Keratinocyte (primary cell): Measurements from ENCODE around the gene PRR36. TPM values are rescaled to one million over a fixed set of nuclear protein-coding genes. Genes with fewer than 3 reads are reported as not detected.

Experiments
- DNase-seq: peaks from one replicate; pipeline ENCODE4 v3.0.0-alpha.2; 2011; ENCODE audit warnings: low read depth, missing footprints, low spot score
- FAIRE-seq: peaks from 2 replicates; lab custom pipeline; 2011; peaks lifted over from hg19 to GRCh38; lab: Jason Lieb, UNC
- H2AFZ ChIP-seq: 2 replicates; pipeline ENCODE4 v1.6.0; 2012; ENCODE audit warnings: low read length, control low read depth, inconsistent platforms; ENCODE audit not compliant: control insufficient read depth
- H3K27ac ChIP-seq: 2 replicates; pipeline ENCODE4 v1.5.1; 2011; ENCODE audit warnings: low read length; ENCODE audit not compliant: control insufficient read depth, insufficient read depth
- H3K27me3 ChIP-seq: 3 replicates; pipeline ENCODE4 v1.6.0; 2011; ENCODE audit warnings: low read length; ENCODE audit not compliant: control insufficient read depth, insufficient read depth; ENCODE audit errors: extremely low read depth
- H3K36me3 ChIP-seq, 2 experiments: 2 replicates in 1 of 2; 3 replicates in 1 of 2; pipeline ENCODE4 v1.5.1; 2011; ENCODE audit warnings: low read length in 2 of 2, mild to moderate bottlenecking in 1 of 2; ENCODE audit not compliant: control insufficient read depth in 2 of 2, insufficient read depth in 2 of 2; ENCODE audit errors: extremely low read depth in 1 of 2
- H3K4me1 ChIP-seq: 3 replicates; pipeline ENCODE4 v1.5.1; 2011; ENCODE audit warnings: low read length; ENCODE audit not compliant: control insufficient read depth, insufficient read depth; ENCODE audit errors: extremely low read depth
- H3K4me2 ChIP-seq: 3 replicates; pipeline ENCODE4 v1.6.0; 2011; ENCODE audit warnings: low read depth, low read length; ENCODE audit not compliant: control insufficient read depth, insufficient read depth; ENCODE audit errors: extremely low read depth
- H3K4me3 ChIP-seq, 3 experiments: fragments of 200-600 bp in 1 of 3; sonication (generic) in 1 of 3; 2 replicates in 2 of 3; 3 replicates in 1 of 3; pipeline ENCODE4 v1.5.1; 2011 to 2016; ENCODE audit warnings: low read length in 3 of 3, mild to moderate bottlenecking in 3 of 3, control low read depth in 2 of 3, inconsistent platforms in 1 of 3, low read depth in 1 of 3, mixed read lengths in 1 of 3, mixed run types in 1 of 3, moderate library complexity in 1 of 3; ENCODE audit not compliant: control insufficient read depth in 2 of 3, insufficient read depth in 2 of 3; ENCODE audit errors: extremely low read depth in 1 of 3
- H3K79me2 ChIP-seq: 2 replicates; pipeline ENCODE4 v1.6.0; 2012; ENCODE audit warnings: low read length; ENCODE audit not compliant: control insufficient read depth, insufficient read depth
- H3K9ac ChIP-seq: 3 replicates; pipeline ENCODE4 v1.6.0; 2011; ENCODE audit warnings: low read length; ENCODE audit not compliant: control insufficient read depth, insufficient read depth; ENCODE audit errors: extremely low read depth
- H3K9me1 ChIP-seq: 3 replicates; pipeline ENCODE4 v1.6.0; 2011; ENCODE audit warnings: low read length; ENCODE audit not compliant: control insufficient read depth, insufficient read depth; ENCODE audit errors: extremely low read depth
- H3K9me3 ChIP-seq: 2 replicates; pipeline ENCODE4 v1.5.1; 2012; ENCODE audit warnings: low read depth, low read length; ENCODE audit not compliant: control insufficient read depth
- H4K20me1 ChIP-seq: 3 replicates; pipeline ENCODE4 v1.6.0; 2011; ENCODE audit warnings: low read length; ENCODE audit not compliant: control insufficient read depth, insufficient read depth; ENCODE audit errors: extremely low read depth
- EZH2 ChIP-seq: IDR thresholded peaks from one replicate; pipeline ENCODE4 v1.6.1; 2012; ENCODE audit warnings: inconsistent platforms, mild to moderate bottlenecking, low read length, moderate library complexity
- dilution Hi-C: fragments of 300-500 bp; cut with MboI; formaldehyde crosslinking; loops from one replicate; pipeline ENCODE4 v1.7.0; 2020; ENCODE audit warnings: low sequenced_read_pairs; ENCODE audit not compliant: extremely low pct_ligation_motif_present
- polyA plus RNA-seq, 5 experiments: library from polyadenylated mRNA; depleted of rRNA in 3 of 5; stranded (reverse) in 3 of 5; stranded (forward) in 1 of 5; unstranded in 1 of 5; fragments of >200 nt; gene quantifications; 1 replicate in 1 of 5; 2 replicates in 3 of 5; 3 replicates in 1 of 5; pipeline versions ENCODE4 v1.2.1 to v1.2.3, GENCODE V29; 2011 to 2012; ENCODE audit warnings: missing spikeins in 2 of 5, low read depth in 1 of 5, low replicate concordance in 1 of 5
- TF ChIP-seq, protein P1 (sequence below), 3 experiments: IDR thresholded peaks in 1 of 3; conservative IDR thresholded peaks in 1 of 3; optimal IDR thresholded peaks in 1 of 3; 2 replicates in 2 of 3; 3 replicates in 1 of 3; pipeline versions ENCODE3 to v1.5.1; 2011; ENCODE audit warnings: low read length in 3 of 3, mild to moderate bottlenecking in 3 of 3, moderate library complexity in 2 of 3, control low read depth in 1 of 3, inconsistent platforms in 1 of 3; ENCODE audit not compliant: insufficient read depth in 2 of 3; ENCODE audit errors: extremely low read depth in 1 of 3

Gene PRR36
- polyA plus RNA-seq, 1 donor (not counting 4 experiments of a cell fraction or from before 2014, with no cell fraction given), result not detected

DNA sequence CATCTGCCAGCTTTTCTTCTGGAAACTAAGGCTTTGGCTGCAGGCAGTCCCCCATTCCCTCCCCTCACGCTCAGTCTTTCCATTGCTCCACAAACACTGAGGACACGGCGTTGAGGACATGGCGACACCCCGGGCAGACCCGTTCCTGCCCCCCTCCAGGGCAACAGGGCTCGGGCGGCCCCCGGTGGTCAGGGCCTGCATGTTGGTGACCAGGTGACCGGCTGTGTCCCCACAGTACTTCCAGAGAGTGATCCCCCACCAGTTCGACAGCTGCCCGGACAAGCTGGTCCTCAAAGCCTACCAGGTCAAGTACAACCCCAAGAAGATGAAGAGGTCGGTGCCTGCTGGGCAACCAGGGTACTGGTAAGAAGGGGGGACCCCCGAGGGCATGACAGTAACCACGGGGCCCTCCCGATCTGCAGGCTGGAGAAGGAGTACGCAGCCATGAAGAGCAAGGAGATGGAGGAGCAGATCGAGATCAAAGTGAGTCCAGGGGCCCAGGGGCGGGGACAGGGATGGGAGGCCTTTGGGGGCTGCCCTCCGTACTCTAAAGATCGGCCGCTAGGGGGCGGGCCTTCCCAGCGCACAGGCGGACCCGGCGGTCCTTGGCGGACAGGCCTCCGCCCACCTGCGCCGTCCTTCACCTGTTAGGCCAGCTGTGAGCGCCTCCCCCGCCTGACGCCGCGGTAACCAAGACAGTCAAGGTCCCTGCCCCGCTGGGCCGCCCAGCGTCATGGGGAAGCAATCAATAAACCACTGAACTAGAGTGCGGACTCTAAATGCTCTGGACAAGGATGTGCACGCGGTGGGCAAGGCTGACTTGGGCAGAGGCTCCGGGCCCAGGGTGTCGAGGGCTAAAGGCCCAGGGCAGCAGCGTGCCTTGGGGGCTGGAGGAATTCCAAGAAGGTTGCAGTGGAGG lies 21.1 kb downstream of the PRR36 start:
- peaks cover 0 to 2% of the 10 kb centered on the region in 2 experiments for H3K36me3 ChIP-seq
- peaks cover 10% of the 10 kb centered on the region for H3K4me1 ChIP-seq
- DNase-seq, result no peak
- no peak overlapping the region for H3K9ac ChIP-seq
- TF ChIP-seq, protein P1, sequence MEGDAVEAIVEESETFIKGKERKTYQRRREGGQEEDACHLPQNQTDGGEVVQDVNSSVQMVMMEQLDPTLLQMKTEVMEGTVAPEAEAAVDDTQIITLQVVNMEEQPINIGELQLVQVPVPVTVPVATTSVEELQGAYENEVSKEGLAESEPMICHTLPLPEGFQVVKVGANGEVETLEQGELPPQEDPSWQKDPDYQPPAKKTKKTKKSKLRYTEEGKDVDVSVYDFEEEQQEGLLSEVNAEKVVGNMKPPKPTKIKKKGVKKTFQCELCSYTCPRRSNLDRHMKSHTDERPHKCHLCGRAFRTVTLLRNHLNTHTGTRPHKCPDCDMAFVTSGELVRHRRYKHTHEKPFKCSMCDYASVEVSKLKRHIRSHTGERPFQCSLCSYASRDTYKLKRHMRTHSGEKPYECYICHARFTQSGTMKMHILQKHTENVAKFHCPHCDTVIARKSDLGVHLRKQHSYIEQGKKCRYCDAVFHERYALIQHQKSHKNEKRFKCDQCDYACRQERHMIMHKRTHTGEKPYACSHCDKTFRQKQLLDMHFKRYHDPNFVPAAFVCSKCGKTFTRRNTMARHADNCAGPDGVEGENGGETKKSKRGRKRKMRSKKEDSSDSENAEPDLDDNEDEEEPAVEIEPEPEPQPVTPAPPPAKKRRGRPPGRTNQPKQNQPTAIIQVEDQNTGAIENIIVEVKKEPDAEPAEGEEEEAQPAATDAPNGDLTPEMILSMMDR (optimal IDR thresholded peaks at IDR 0.05 in 1 of 3, IDR thresholded peaks at IDR 0.05 in 1 of 3, conservative IDR thresholded peaks at IDR 0.05 in 1 of 3; ENCODE audit: extremely low read depth in 1 of 3, insufficient read depth in 2 of 3, low read length in 3 of 3), result peak in 2 of 3 experiments; percentile 84 to 89
- no peak for TF ChIP-seq EZH2
- no peaks in the 10 kb centered on the region for H3K79me2 ChIP-seq
- no peaks in the 10 kb centered on the region for H3K9me3 ChIP-seq
- H3K27me3 ChIP-seq, result no peaks in the 10 kb centered on the region
- no peaks in the 10 kb centered on the region for H4K20me1 ChIP-seq
- H3K4me3 ChIP-seq, result no peak overlapping the region
- dilution Hi-C loops, result no loop called here
- H2AFZ ChIP-seq, result no peak overlapping the region
- peak overlapping the region; percentile 4 for H3K4me2 ChIP-seq
- FAIRE-seq, result no peak
- H3K27ac ChIP-seq, result no peak overlapping the region
- no peaks in the 10 kb centered on the region for H3K9me1 ChIP-seq

DNA sequence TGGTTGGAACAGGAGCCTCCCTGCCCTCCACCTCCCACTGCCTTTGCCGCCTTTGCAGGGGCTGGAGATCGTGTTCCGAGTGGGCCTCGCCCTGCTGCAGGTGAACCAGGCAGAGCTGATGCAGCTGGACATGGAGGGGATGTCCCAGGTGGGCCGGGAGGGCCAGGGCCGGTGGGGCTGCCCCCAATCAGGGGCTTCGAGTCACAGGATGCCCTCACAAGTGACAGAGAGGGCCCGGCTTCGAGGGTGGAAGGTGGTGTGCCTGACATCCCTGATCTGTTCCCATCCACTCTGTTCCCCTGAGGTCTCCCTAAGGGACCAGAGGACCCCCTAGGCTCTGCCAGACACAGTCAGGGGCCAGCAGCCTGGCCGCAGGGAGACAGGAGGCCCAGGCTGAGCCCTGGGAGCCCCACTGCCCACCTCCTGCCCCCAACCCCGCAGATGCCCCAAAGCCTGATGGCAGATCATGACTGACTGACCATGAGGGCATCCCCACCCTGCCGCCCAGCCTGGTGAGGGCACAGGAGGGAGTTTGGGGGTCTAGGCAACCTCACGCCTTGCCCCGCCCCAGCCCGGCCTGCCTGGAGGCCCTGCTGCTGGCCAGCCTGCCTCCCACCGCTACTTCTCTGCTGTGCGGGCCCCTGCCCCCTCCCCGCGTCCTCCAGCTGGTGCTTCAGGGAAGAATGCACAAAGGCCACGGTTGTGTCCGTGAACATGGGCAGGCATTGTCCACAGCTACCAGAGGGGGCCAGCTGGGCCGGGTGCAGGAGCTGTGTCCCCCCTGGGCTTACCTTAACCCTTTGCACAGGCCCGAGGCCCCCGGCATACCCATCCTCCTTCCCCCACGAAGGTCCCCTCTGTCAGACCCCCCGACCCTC lies 22.3 kb downstream of the PRR36 start:
- no peaks in the 10 kb centered on the region for H4K20me1 ChIP-seq
- no peaks in the 10 kb centered on the region for H3K79me2 ChIP-seq
- TF ChIP-seq EZH2, result no peak
- TF ChIP-seq, protein P1 (optimal IDR thresholded peaks at IDR 0.05 in 1 of 3, IDR thresholded peaks at IDR 0.05 in 1 of 3, conservative IDR thresholded peaks at IDR 0.05 in 1 of 3; ENCODE audit: extremely low read depth in 1 of 3, insufficient read depth in 2 of 3, low read length in 3 of 3), result no peak
- FAIRE-seq (no peak), DNase-seq (no peak)
- peaks cover 10% of the 10 kb centered on the region for H3K4me1 ChIP-seq
- no peaks in the 10 kb centered on the region for H3K9me3 ChIP-seq
- no peak overlapping the region for H3K9ac ChIP-seq
- no peak overlapping the region for H3K4me3 ChIP-seq
- dilution Hi-C loops, result no loop called here
- H3K9me1 ChIP-seq, result no peaks in the 10 kb centered on the region
- H3K4me2 ChIP-seq, result no peak overlapping the region
- H3K27ac ChIP-seq, result no peak overlapping the region
- no peaks in the 10 kb centered on the region for H3K27me3 ChIP-seq
- H3K36me3 ChIP-seq, result peaks cover 0 to 2% of the 10 kb centered on the region in 2 experiments
- no peak overlapping the region for H2AFZ ChIP-seq
